Endothelial cell of umbilical vein (primary cell): ENCODE results near the gene TEAD3. TPM values are rescaled to one million over a fixed set of nuclear protein-coding genes. Genes with fewer than 3 reads are reported as not detected.
A peak's percentile ranks its signal among the peaks of the same experiment; 100 is the strongest.

Experiments used
- BruUV-seq: library from RNA; stranded (reverse); fragments of 400-500 nt; replicated peaks from 2 replicates; lab custom pipeline; 2021; lab: Mats Ljungman, UMichigan
- CTCF ChIA-PET: fragments of 300-600, 350-600 bp; sonication (Branson Sonifier 250); formaldehyde crosslinking; loops from one replicate; lab custom pipeline; 2021; ENCODE audit warnings: antibody characterized with exemption, inconsistent platforms; lab: Charles Lee
- POLR2A ChIA-PET: fragments of 300-600, 350-600 bp; sonication (Branson Sonifier 250); formaldehyde crosslinking; loops from one replicate; lab custom pipeline; 2021; ENCODE audit warnings: antibody characterized with exemption, inconsistent platforms; lab: Charles Lee
- DNase-seq: peaks from one replicate; pipeline ENCODE4 v3.0.0-alpha.2; 2011; ENCODE audit warnings: low read depth, low spot score
- FAIRE-seq: peaks from 2 replicates; lab custom pipeline; 2011; peaks lifted over from hg19 to GRCh38; lab: Jason Lieb, UNC
- H2AFZ ChIP-seq: 2 replicates; pipeline ENCODE4 v1.6.0; 2012; ENCODE audit warnings: low read depth, low read length, control low read depth, inconsistent platforms
- H3K27ac ChIP-seq: 2 replicates; pipeline ENCODE4 v1.5.1; 2011; ENCODE audit warnings: low read depth, mild to moderate bottlenecking, control low read depth, low read length, moderate library complexity; ENCODE audit not compliant: insufficient read depth
- H3K27me3 ChIP-seq, 2 experiments: 2 replicates each; pipeline versions ENCODE4 v1.6.0 to v1.6.1; 2011; ENCODE audit warnings: low read length in 2 of 2, mixed read lengths in 1 of 2; ENCODE audit not compliant: control insufficient read depth in 2 of 2, insufficient read depth in 2 of 2
- H3K36me3 ChIP-seq, 2 experiments: 2 replicates in 1 of 2; 3 replicates in 1 of 2; pipeline ENCODE4 v1.5.1; 2011; ENCODE audit warnings: low read length in 2 of 2, mild to moderate bottlenecking in 1 of 2, moderate library complexity in 1 of 2; ENCODE audit not compliant: control insufficient read depth in 2 of 2, insufficient read depth in 2 of 2; ENCODE audit errors: extremely low read depth in 1 of 2
- H3K4me1 ChIP-seq: 3 replicates; pipeline ENCODE4 v1.5.1; 2011; ENCODE audit warnings: mild to moderate bottlenecking, low read length; ENCODE audit not compliant: control insufficient read depth, insufficient read depth; ENCODE audit errors: extremely low read depth
- H3K4me2 ChIP-seq: 2 replicates; pipeline ENCODE4 v1.6.1; 2011; ENCODE audit warnings: low read length, control low read depth, mixed read lengths; ENCODE audit not compliant: insufficient read depth
- H3K4me3 ChIP-seq, 3 experiments: fragments of 200-600 bp in 1 of 3; sonication (generic), shearing (Covaris generic) in 1 of 3; replicated peaks in 1 of 3; 2 replicates each; pipeline ENCODE4 v1.5.1; 2011 to 2016; ENCODE audit warnings: control low read depth in 3 of 3, low read length in 3 of 3, mild to moderate bottlenecking in 2 of 3, inconsistent platforms in 1 of 3, low read depth in 1 of 3, moderate library complexity in 1 of 3; ENCODE audit not compliant: insufficient read depth in 1 of 3
- H3K79me2 ChIP-seq: 2 replicates; pipeline ENCODE4 v1.6.0; 2012; ENCODE audit warnings: low read length, inconsistent platforms; ENCODE audit not compliant: control insufficient read depth, insufficient read depth
- H3K9ac ChIP-seq: replicated peaks from 2 replicates; pipeline ENCODE3; 2011; ENCODE audit warnings: low read length, control low read depth; ENCODE audit not compliant: insufficient read depth; ENCODE audit errors: extremely low read depth
- H3K9me1 ChIP-seq: replicated peaks from 3 replicates; pipeline ENCODE4 v1.6.0; 2011; ENCODE audit warnings: mild to moderate bottlenecking, low read length; ENCODE audit not compliant: control insufficient read depth, insufficient read depth; ENCODE audit errors: extremely low read depth
- H3K9me3 ChIP-seq: replicated peaks from 2 replicates; pipeline ENCODE4 v1.5.1; 2012; ENCODE audit warnings: low read length, inconsistent platforms; ENCODE audit not compliant: control insufficient read depth, insufficient read depth
- H4K20me1 ChIP-seq: replicated peaks from 2 replicates; pipeline ENCODE3; 2011; ENCODE audit warnings: mild to moderate bottlenecking, low read length; ENCODE audit not compliant: control insufficient read depth, insufficient read depth; ENCODE audit errors: extremely low read depth
- FOS ChIP-seq: IDR thresholded peaks from 2 replicates; pipeline ENCODE4 v1.6.1; 2011; ENCODE audit warnings: mild to moderate bottlenecking, low read length, moderate library complexity, borderline replicate concordance; ENCODE audit not compliant: insufficient read depth
- GATA2 ChIP-seq: IDR thresholded peaks from 2 replicates; pipeline ENCODE4 v1.7.0; 2011; ENCODE audit warnings: low read depth, mild to moderate bottlenecking, moderate library complexity, mixed read lengths, low read length; ENCODE audit not compliant: insufficient read length, insufficient read depth
- JUN ChIP-seq: IDR thresholded peaks from 2 replicates; pipeline ENCODE4 v1.6.1; 2011; ENCODE audit warnings: borderline replicate concordance, low read depth; ENCODE audit not compliant: insufficient read length, insufficient read depth
- POLR2A ChIP-seq: IDR thresholded peaks from 2 replicates; pipeline ENCODE4 v1.6.1; 2012; ENCODE audit warnings: low read depth, mild to moderate bottlenecking, control low read depth, low read length
- POLR2AphosphoS5 ChIP-seq: IDR thresholded peaks from 2 replicates; pipeline ENCODE4 v1.6.1; 2012; ENCODE audit warnings: low read depth, mild to moderate bottlenecking, control low read depth, low read length, moderate library complexity; ENCODE audit not compliant: insufficient read depth
- dilution Hi-C: fragments of 300-500 bp; cut with MboI; formaldehyde crosslinking; loops from one replicate; pipeline ENCODE4 v1.15.0; 2019; ENCODE audit warnings: low sequenced_read_pairs; ENCODE audit not compliant: extremely low pct_ligation_motif_present
- intact Hi-C: fragments of 100-400 bp; cut with micrococcal nuclease; formaldehyde crosslinking; loops from one replicate; pipeline ENCODE4 v1.10.0; 2022
- polyA plus RNA-seq, 4 experiments: library from polyadenylated mRNA; depleted of rRNA in 3 of 4; stranded (reverse) in 3 of 4; unstranded in 1 of 4; fragments of >200 nt; gene quantifications; 2 replicates each; pipeline versions ENCODE4 v1.2.1 to v1.2.3, GENCODE V29; 2011 to 2012; ENCODE audit warnings: missing spikeins in 1 of 4
- total RNA-seq: library from RNA; stranded (reverse); gene quantifications from 2 replicates; pipeline ENCODE4 v1.2.3, GENCODE V29; 2021
- TF ChIP-seq, protein P1 (sequence below): IDR thresholded peaks from 2 replicates; pipeline ENCODE4 v1.6.1; 2011; ENCODE audit not compliant: insufficient read depth, insufficient read length

Gene TEAD3
- total and polyA plus RNA-seq, 2 donors (not counting 3 experiments of a cell fraction or from before 2014, with no cell fraction given), result 1.1 to 1.6 TPM

DNA sequence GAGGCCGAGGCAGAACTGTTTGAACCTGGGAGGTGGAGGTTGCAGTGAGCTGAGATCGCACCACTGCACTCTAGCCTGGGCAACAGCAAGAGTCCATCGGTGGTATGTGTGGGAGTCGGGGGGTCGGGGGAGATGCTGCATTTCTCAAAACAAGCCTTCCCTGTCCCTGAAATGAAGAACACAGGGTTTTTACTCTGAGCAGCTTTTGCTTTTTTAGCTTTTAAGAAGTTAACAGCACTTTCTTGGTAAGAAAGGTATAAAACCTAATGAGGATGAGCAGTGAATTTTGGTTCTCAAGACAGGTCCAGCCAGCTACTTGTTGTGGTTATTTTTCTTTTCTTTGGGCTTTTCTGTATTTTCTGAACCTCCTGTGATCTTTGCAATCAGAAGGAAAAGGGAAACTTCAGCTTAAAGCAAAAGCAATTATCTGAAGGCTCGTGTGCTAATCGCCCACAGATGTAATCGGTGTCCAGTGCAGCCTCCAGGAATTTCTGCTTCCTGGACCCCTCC is 25.0 kb downstream of the TEAD3 start:
- Histone ChIP-seq H3K79me2 (peaks cover 33% of the 10 kb centered on the region), H3K36me3 (peaks cover 7 to 13% of the 10 kb centered on the region in 2 experiments), H3K4me3 (no peak overlapping the region), H3K4me1 (peaks cover 26% of the 10 kb centered on the region), H4K20me1 (peaks cover 12% of the 10 kb centered on the region), H3K9me3 (no peaks in the 10 kb centered on the region), H3K27ac (no peak overlapping the region), H2AFZ (no peak overlapping the region), H3K4me2 (no peak overlapping the region), H3K9ac (no peak overlapping the region), H3K9me1 (no peaks in the 10 kb centered on the region), H3K27me3 (no peaks in the 10 kb centered on the region)
- no TSS peak for BruUV-seq
- ChIA-PET CTCF (interaction anchor here (1.0 to 1.2 kb wide), 2 partner anchors 45 to 154 kb away, joined by 3 read pairs; no protein-coding TSS in a partner anchor), POLR2A (no interaction called here)
- DNase-seq, result no peak
- intact Hi-C loops (no loop called here), dilution Hi-C loops (no loop called here)
- FAIRE-seq, result peak; percentile 33
- TF ChIP-seq JUN (no peak), POLR2A (no peak), POLR2AphosphoS5 (peak; percentile 40), FOS (no peak)
- TF ChIP-seq, protein P1, sequence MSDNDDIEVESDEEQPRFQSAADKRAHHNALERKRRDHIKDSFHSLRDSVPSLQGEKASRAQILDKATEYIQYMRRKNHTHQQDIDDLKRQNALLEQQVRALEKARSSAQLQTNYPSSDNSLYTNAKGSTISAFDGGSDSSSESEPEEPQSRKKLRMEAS, result no peak

- Histone ChIP-seq H3K4me3 (peak overlapping the region in 1 of 3 experiments; percentile 95), H3K36me3 (peaks cover 10 to 13% of the 10 kb centered on the region in 2 experiments), H3K4me2 (peak overlapping the region; percentile 96), H3K9me3 (no peaks in the 10 kb centered on the region), H3K27ac (no peak overlapping the region), H3K9me1 (no peaks in the 10 kb centered on the region), H3K9ac (no peak overlapping the region), H3K27me3 (no peaks in the 10 kb centered on the region), H3K79me2 (peaks cover 33% of the 10 kb centered on the region), H3K4me1 (peaks cover 26% of the 10 kb centered on the region), H2AFZ (no peak overlapping the region), H4K20me1 (peaks cover 12% of the 10 kb centered on the region)
- intact Hi-C loops, result no loop called here
- FAIRE-seq (no peak), DNase-seq (no peak)
- BruUV-seq, result no TSS peak
- CTCF ChIA-PET, result interaction anchor here (1.2 kb wide), 1 partner anchor 11 kb away, joined by 3 read pairs; no protein-coding TSS in a partner anchor
- POLR2A ChIA-PET, result no interaction called here
- TF ChIP-seq, protein P1, result no peak
- TF ChIP-seq POLR2AphosphoS5, result peak; percentile 21
- TF ChIP-seq POLR2A, result no peak
- TF ChIP-seq JUN, result no peak
- no peak for TF ChIP-seq GATA2
- dilution Hi-C loops, result no loop called here
Measured at GRCh38 chr6:35470663-35471120, 26.2 kb downstream of the TEAD3 start.
